KMS-11 (cell line): ENCODE measurements around the gene SRRM5.

Experiments
- H2AFZ ChIP-seq: fragments of 200-600 bp; sonication (generic); 2 replicates; pipeline ENCODE4 v1.6.1; 2016; ENCODE audit warnings: antibody characterized with exemption, mixed run types, low read depth
- H3K27ac ChIP-seq: fragments of 200-600 bp; sonication (generic); 2 replicates; pipeline ENCODE4 v1.6.1; 2016; ENCODE audit warnings: mild to moderate bottlenecking, mixed run types
- H3K27me3 ChIP-seq: fragments of 200-600 bp; sonication (generic); 2 replicates; pipeline ENCODE4 v1.6.1; 2017; ENCODE audit warnings: mild to moderate bottlenecking, low read depth, mixed run types, moderate library complexity; ENCODE audit not compliant: insufficient read depth
- H3K36me3 ChIP-seq: fragments of 200-600 bp; sonication (generic); 2 replicates; pipeline ENCODE4 v1.6.1; 2017; ENCODE audit warnings: mild to moderate bottlenecking, mixed run types; ENCODE audit not compliant: insufficient read depth
- H3K4me1 ChIP-seq: fragments of 200-600 bp; sonication (generic); 2 replicates; pipeline ENCODE4 v1.6.1; 2016; ENCODE audit warnings: mild to moderate bottlenecking, low read depth, mixed run types; ENCODE audit not compliant: poor library complexity, severe bottlenecking
- H3K4me2 ChIP-seq: fragments of 200-600 bp; sonication (generic); 2 replicates; pipeline ENCODE4 v1.7.0; 2016; ENCODE audit warnings: mild to moderate bottlenecking, mixed run types
- H3K4me3 ChIP-seq: fragments of 200-600 bp; sonication (generic); IDR thresholded peaks from 2 replicates; pipeline ENCODE4 v1.6.1; 2017; ENCODE audit warnings: low read depth, low read length, mixed read lengths; ENCODE audit not compliant: insufficient read depth
- H3K79me2 ChIP-seq: fragments of 200-600 bp; sonication (generic); 2 replicates; pipeline ENCODE4 v1.6.1; 2016; ENCODE audit warnings: low read depth, mixed run types; ENCODE audit not compliant: insufficient read depth
- H3K9ac ChIP-seq: fragments of 200-600 bp; sonication (generic); 2 replicates; pipeline ENCODE4 v1.6.1; 2016; ENCODE audit warnings: mild to moderate bottlenecking, mixed run types
- H4K20me1 ChIP-seq: fragments of 200-600 bp; sonication (generic); 2 replicates; pipeline ENCODE4 v1.6.1; 2016; ENCODE audit warnings: mild to moderate bottlenecking, mixed run types; ENCODE audit not compliant: insufficient read depth
- TF ChIP-seq, protein P1 (sequence below): fragments of 200-600 bp; sonication (generic); conservative IDR thresholded peaks from 2 replicates; pipeline ENCODE4 v1.6.1; 2017; ENCODE audit warnings: low read depth, mild to moderate bottlenecking, antibody characterized with exemption, low read length, moderate library complexity, mixed read lengths

The SRRM5 gene

DNA sequence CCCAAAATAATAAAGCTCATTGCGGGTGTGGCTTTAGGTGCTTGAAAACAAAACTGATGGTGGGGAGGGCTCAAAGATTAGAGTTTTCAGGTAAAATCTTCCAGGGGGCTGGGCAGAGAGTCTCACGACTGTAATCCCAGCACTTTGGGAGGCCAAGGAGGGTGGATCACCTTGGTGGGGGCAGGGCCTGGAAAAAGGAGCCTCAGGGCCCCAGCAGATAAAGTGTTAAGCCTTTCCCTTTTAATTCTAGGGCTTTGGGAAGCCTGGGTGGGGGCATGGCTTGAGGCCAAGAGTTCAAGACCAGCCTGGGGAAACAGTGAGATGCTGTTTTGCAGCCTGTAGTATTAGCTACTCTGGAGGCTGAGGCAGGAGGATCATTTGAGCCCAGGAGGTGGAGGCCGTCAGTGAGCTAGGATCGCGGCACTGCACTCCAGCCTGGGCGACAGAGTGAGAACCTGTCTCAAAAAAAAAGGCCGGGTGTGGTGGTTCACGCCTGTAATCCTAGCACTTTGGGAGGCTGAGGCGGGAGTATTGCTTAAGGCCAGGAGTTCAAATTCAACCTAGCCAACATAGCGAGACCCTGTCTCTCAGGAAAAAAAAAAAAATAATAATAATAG lies 17.7 kb upstream of the SRRM5 start:
- TF ChIP-seq, protein P1, sequence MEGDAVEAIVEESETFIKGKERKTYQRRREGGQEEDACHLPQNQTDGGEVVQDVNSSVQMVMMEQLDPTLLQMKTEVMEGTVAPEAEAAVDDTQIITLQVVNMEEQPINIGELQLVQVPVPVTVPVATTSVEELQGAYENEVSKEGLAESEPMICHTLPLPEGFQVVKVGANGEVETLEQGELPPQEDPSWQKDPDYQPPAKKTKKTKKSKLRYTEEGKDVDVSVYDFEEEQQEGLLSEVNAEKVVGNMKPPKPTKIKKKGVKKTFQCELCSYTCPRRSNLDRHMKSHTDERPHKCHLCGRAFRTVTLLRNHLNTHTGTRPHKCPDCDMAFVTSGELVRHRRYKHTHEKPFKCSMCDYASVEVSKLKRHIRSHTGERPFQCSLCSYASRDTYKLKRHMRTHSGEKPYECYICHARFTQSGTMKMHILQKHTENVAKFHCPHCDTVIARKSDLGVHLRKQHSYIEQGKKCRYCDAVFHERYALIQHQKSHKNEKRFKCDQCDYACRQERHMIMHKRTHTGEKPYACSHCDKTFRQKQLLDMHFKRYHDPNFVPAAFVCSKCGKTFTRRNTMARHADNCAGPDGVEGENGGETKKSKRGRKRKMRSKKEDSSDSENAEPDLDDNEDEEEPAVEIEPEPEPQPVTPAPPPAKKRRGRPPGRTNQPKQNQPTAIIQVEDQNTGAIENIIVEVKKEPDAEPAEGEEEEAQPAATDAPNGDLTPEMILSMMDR = no peak
- H3K36me3 ChIP-seq = no peaks in the 10 kb centered on the region
- H2AFZ ChIP-seq = no peak overlapping the region
- peaks cover 14% of the 10 kb centered on the region for H3K4me1 ChIP-seq
- H3K79me2 ChIP-seq = peaks cover 35% of the 10 kb centered on the region
- no peak overlapping the region for H3K4me3 ChIP-seq
- H3K27me3 ChIP-seq = no peaks in the 10 kb centered on the region
- H3K9ac ChIP-seq = no peak overlapping the region
- H4K20me1 ChIP-seq = no peaks in the 10 kb centered on the region
- peak overlapping the region; percentile 65 for H3K4me2 ChIP-seq
- H3K27ac ChIP-seq = no peak overlapping the region; the same call in 1 of the 2 replicates

DNA sequence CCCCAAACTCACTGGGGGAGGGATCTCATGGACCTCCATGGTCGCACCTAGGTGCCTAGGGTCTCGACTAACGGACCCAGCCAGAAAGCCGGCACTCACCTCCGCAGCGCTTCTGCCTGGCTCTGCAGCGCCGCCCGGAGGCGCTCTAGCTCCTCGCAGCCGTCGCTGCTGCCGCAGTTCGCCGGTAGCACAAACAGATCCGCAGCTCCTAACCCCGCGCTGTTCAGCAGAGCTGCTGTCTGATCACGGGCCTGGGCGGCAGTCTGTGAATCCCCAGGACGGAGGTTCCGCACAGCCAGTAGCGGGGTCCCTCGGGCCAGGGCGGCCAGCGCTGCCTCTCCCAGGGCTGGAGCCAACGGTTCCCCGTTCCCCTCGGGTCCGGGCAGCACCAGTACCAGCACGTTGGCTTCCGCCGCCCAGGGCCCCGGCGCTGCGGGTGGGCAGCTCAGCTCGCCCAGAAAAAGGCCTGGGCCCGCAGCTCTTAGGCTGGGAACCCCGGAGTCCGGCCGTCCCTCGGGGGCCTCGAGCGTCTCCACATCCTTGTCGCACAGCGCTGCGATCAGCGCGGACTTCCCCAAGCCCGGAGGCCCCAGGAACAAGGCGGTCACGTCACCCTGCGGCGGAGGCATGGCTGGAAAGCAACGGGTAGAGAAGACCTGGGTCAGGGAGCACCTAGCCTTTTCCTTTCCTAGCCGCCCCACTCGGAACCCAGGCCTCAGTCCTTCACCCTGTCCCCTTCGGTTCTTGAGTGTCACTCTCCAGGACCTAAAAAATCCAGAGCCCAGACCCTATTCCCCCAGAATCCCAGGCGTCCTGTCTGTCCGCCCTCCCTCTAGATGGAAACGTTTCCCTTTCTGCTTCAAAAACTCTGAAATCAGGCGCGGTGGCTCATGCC lies 16.9 kb upstream of the SRRM5 start:
- Histone ChIP-seq H3K4me2 (peak overlapping the region; percentile 65), H4K20me1 (no peaks in the 10 kb centered on the region), H3K4me1 (peaks cover 14% of the 10 kb centered on the region), H3K79me2 (peaks cover 35% of the 10 kb centered on the region), H3K9ac (peak overlapping the region; percentile 95), H3K27ac (peak overlapping the region; percentile 93), H3K4me3 (no peak overlapping the region), H2AFZ (peak overlapping the region; percentile 64), H3K36me3 (no peaks in the 10 kb centered on the region), H3K27me3 (no peaks in the 10 kb centered on the region)
- TF ChIP-seq, protein P1 = peak; percentile 79

DNA sequence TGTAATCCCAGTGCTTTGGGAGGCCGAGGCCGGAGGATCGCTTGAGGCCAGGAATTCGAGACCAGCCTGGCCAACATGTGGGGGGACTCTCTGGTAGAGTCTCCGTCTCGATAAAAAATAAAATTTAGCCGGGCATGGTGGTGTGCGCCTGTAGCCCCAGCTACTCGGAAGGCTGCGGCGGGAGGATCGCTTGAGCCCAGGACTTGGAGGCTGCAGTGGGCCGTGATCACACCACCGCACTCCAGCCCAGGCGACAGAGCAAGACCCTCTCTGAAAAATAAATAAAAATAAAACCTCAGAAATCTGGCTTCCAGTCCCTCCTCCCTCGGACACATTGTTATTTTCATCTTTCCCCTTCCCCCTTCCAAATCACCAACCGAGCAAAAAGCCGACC lies 16.3 kb upstream of the SRRM5 start:
- Histone ChIP-seq H4K20me1 (no peaks in the 10 kb centered on the region), H3K79me2 (peaks cover 35% of the 10 kb centered on the region), H3K27me3 (no peaks in the 10 kb centered on the region), H3K4me1 (peaks cover 14% of the 10 kb centered on the region), H3K9ac (peak overlapping the region; percentile 95), H3K27ac (peak overlapping the region; percentile 93), H3K4me3 (no peak overlapping the region), H2AFZ (peak overlapping the region; percentile 64), H3K36me3 (no peaks in the 10 kb centered on the region), H3K4me2 (peak overlapping the region; percentile 65)
- TF ChIP-seq, protein P1 = no peak

DNA sequence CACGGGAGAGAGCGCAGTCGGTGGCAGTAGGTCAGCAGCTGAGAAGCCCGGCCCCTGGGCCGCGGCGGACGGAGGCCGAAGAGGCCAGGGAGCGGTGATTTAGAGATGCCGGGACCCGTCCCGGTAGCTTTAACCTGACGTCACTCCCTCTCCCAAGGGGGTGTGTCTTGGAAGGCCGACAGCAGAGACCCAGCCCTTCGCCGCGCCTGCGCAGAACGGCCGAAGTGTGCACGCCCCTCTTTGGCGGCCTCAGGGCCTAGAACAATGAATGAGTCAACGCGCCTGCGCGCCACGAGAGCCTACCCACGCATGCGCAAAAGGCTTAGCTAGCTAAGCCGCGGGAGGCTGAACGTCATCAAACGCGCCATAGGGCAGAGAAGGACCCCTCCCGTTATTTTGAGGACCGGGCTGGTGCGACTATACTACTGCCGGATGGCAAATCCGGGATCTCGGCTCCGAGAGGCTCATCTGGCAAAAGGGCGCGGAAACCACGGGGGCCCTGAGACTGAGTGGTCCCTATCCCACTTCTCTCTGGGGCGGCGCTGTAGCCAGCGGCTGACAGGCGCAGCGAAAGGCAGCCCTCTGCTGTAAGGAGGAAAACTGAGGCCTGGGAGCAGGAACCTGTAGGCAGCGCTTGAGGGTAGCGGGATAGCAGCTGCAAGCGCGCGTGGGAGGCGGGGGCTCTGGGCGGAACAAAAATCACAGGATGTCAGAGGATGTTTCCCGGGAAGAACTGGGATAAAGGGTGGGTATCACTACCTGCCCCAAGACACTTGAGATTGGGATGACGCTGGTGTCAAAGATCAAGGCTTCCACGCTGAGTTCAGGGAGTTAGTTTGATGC lies 15.7 kb upstream of the SRRM5 start, which contains the start of the genes IRGQ and ZNF576:
TSS of gene IRGQ (minus strand) at position 136 of the 843 bp plus-strand sequence. CDS start 796 bp downstream, outside the sequence.
TSS of gene ZNF576 (plus strand) at position 597 of the 843 bp plus-strand sequence. CDS start 514 bp downstream, outside the sequence.
- TF ChIP-seq, protein P1 = no peak
- Histone ChIP-seq H3K36me3 (no peaks in the 10 kb centered on the region), H3K27me3 (no peaks in the 10 kb centered on the region), H3K27ac (peak within 1 kb of the TSS; percentile 93), H2AFZ (peak within 1 kb of the TSS; percentile 81), H3K4me2 (peak within 1 kb of the TSS; percentile 89), H3K4me1 (peaks cover 14% of the 10 kb centered on the region), H4K20me1 (no peaks in the 10 kb centered on the region), H3K79me2 (peaks cover 35% of the 10 kb centered on the region), H3K9ac (peak within 1 kb of the TSS; percentile 95), H3K4me3 (peak within 1 kb of the TSS; percentile 56)
